Measurements from ENCODE around the gene GID8. TPM values are rescaled to one million over a fixed set of nuclear protein-coding genes. Genes with fewer than 3 reads are reported as not detected.

Gene GID8
- total RNA-seq, 2 experiments from 2014 or later: 39.6 to 46.1 TPM

DNA sequence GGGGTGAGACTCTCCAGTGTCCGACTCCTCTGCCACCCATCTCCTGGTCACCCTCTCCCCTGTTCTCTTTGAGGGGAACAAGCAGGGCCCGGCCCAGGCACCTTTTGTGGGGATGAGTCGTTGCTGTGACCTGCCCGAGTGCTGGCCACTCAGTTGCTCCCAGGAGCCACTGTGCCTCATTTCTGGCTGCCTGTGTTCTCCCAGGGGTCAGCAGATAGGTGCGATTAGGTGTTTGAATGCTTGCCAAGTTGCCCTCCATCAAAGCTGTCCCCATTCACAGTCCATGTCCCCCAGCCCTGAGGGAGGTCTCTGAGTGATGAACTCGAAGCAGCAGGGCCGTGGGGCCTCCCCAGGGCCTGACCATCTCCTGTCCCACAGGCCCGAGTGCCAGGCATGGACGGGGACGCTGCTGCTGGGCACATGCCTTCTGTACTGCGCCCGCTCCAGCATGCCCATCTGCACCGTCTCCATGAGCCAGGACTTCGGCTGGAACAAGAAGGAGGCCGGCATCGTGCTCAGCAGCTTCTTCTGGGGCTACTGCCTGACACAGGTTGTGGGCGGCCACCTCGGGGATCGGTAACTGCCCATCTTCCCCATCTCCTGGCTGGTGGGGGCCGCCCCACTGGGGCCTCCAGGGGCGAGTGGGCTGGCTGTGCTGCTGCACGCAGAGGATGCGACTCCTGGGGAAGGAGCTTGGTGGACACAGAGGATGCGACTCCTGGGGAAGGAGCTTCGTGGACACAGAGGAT, 18.6 kb downstream of the GID8 start:
- no peak overlapping the region for H3K4me3 Mint-ChIP-seq
- Histone ChIP-seq H3K4me3 (ENCODE audit: low read length) (no peak overlapping the region), H3K27me3 (ENCODE audit: control insufficient read depth in 1 of 2, insufficient read depth in 2 of 2, low read length in 2 of 2) (no peaks in the 10 kb centered on the region), H3K27ac (ENCODE audit: low read depth in 1 of 2, low read length in 2 of 2) (no peak overlapping the region), H3K36me3 (ENCODE audit: insufficient read depth, low read length) (no peaks in the 10 kb centered on the region), H3K4me1 (ENCODE audit: insufficient read depth, low read length) (peaks cover 48% of the 10 kb centered on the region), H3K9me3 (ENCODE audit: control insufficient read depth in 1 of 2, insufficient read depth in 1 of 2, low read length in 2 of 2) (peaks cover 0 to 9% of the 10 kb centered on the region in 2 experiments)
- POLR2A ChIA-PET: interaction anchor here (0.7 kb wide), 1 partner anchor 55 kb away, joined by 3 read pairs; no protein-coding TSS in a partner anchor
- H3K36me3 Mint-ChIP-seq (ENCODE audit: low read depth): no peaks in the 10 kb centered on the region
- H3K9me3 Mint-ChIP-seq: no peaks in the 10 kb centered on the region
- ATAC-seq (ENCODE audit: poor library complexity): no peak
- peaks cover 22% of the 10 kb centered on the region for H3K4me1 Mint-ChIP-seq (ENCODE audit: low read depth)
- intact Hi-C loops (cut with DNase I, micrococcal nuclease): loop anchor here in 1 of 2 experiments (10.0 kb wide), 1 partner anchor 48 kb away; the partner anchor contains the start of gene BHLHE23
- peak overlapping the region; percentile 30 for H3K27ac Mint-ChIP-seq
- no peak for DNase-seq
- TF ChIP-seq, protein P1, sequence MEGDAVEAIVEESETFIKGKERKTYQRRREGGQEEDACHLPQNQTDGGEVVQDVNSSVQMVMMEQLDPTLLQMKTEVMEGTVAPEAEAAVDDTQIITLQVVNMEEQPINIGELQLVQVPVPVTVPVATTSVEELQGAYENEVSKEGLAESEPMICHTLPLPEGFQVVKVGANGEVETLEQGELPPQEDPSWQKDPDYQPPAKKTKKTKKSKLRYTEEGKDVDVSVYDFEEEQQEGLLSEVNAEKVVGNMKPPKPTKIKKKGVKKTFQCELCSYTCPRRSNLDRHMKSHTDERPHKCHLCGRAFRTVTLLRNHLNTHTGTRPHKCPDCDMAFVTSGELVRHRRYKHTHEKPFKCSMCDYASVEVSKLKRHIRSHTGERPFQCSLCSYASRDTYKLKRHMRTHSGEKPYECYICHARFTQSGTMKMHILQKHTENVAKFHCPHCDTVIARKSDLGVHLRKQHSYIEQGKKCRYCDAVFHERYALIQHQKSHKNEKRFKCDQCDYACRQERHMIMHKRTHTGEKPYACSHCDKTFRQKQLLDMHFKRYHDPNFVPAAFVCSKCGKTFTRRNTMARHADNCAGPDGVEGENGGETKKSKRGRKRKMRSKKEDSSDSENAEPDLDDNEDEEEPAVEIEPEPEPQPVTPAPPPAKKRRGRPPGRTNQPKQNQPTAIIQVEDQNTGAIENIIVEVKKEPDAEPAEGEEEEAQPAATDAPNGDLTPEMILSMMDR (IDR thresholded peaks at IDR 0.05): no peak
- no peaks in the 10 kb centered on the region for H3K27me3 Mint-ChIP-seq
- CTCF ChIA-PET: no interaction called here

DNA sequence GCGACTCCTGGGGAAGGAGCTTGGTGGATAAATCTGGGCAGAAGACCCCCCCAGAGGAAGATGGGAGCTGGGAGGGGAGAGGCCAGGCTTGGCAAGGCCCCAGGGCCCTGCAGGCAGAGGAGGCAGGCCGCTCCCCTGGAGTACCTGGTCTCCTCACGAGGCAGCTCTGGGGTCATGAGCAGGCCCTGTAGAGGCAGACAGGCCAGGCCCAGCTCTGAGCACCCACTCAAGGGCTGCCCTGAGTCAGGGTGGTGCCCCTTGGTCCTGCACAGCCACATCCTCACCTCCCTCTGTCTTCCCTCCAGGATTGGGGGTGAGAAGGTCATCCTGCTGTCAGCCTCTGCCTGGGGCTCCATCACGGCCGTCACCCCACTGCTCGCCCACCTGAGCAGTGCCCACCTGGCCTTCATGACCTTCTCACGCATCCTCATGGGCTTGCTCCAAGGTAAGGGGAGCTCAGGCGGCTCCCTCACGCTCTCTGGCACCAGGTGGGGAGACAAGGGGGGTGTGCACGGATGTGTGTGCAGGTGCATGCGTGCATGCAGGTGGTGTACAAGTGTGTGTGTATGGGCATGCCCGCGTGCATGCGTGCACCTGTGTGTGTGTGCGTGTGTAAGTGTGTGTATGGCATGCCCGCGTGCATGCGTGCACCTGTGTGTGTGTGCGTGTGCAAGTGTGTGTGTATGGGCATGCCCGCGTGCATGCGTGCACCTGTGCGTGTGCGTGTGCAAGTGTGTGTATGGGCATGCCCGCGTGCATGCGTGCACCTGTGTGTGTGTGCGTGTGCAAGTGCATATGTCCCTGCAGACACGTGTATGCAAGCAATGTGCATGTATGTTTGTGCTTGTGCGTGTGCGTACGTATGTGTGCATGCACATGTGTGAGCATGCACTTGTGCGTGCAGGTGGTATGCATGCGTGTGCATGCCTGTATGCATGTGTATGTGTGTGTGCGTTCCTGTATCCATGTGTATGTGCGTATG, 19.5 kb downstream of the GID8 start:
- intact Hi-C loops (cut with DNase I, micrococcal nuclease): loop anchor here in 1 of 2 experiments (10.0 kb wide), 1 partner anchor 47 kb away; the partner anchor contains the start of gene BHLHE23
- DNase-seq: no peak
- peak overlapping the region; percentile 27 for H3K27ac Mint-ChIP-seq

More for the DNA sequence above, 19.5 kb downstream of the GID8 start:
- Mint-ChIP-seq H3K4me1 (ENCODE audit: low read depth) (peaks cover 17% of the 10 kb centered on the region), H3K9me3 (no peaks in the 10 kb centered on the region), H3K36me3 (ENCODE audit: low read depth) (no peaks in the 10 kb centered on the region), H3K27me3 (no peaks in the 10 kb centered on the region), H3K4me3 (no peak overlapping the region)
- peaks cover 0 to 9% of the 10 kb centered on the region in 2 experiments for H3K9me3 ChIP-seq (ENCODE audit: control insufficient read depth in 1 of 2, insufficient read depth in 1 of 2, low read length in 2 of 2)
- no peak for ATAC-seq (ENCODE audit: poor library complexity)
- no peaks in the 10 kb centered on the region for H3K36me3 ChIP-seq (ENCODE audit: insufficient read depth, low read length)
- peaks cover 40% of the 10 kb centered on the region for H3K4me1 ChIP-seq (ENCODE audit: insufficient read depth, low read length)
- ChIA-PET POLR2A (interaction anchor here (0.7 kb wide), 1 partner anchor 54 kb away, joined by 3 read pairs; no protein-coding TSS in a partner anchor), CTCF (no interaction called here)
- TF ChIP-seq, protein P1 (IDR thresholded peaks at IDR 0.05): no peak
- H3K27ac ChIP-seq (ENCODE audit: low read depth in 1 of 2, low read length in 2 of 2): no peak overlapping the region
- no peak overlapping the region for H3K4me3 ChIP-seq (ENCODE audit: low read length)
- no peaks in the 10 kb centered on the region for H3K27me3 ChIP-seq (ENCODE audit: control insufficient read depth in 1 of 2, insufficient read depth in 2 of 2, low read length in 2 of 2)

Data from CD4-positive, alpha-beta T cell (primary cell).